ENCODE data around the gene AP2B1. TPM values are rescaled to one million over a fixed set of nuclear protein-coding genes. Genes with fewer than 3 reads are reported as not detected.

AP2B1 gene
- total RNA-seq, 1 experiment from 2014 or later = 217 TPM

GRCh38 chr17:35540589-35541404 lies 46.3 kb upstream of the AP2B1 start:
- no peak overlapping the region for H2BK120ac ChIP-seq (ENCODE audit: low read depth, low read length, poor library complexity, severe bottlenecking)
- no CpG with 5 or more reads among the region's 8 CpGs for WGBS (ENCODE audit: extremely low coverage, insufficient read length, low lambda C conversion rate)
- H3K9me3 ChIP-seq (ENCODE audit: control insufficient read depth, low read depth, low read length) = no peaks in the 10 kb centered on the region
- H3K23ac ChIP-seq (ENCODE audit: insufficient read length, low read depth, low read length) = no peak overlapping the region
- H3K56ac ChIP-seq (ENCODE audit: insufficient read length, low read depth, low read length) = no peak overlapping the region
- no peak overlapping the region for H3K18ac ChIP-seq (ENCODE audit: insufficient read length, low read depth, low read length)
- no peak overlapping the region for H4K91ac ChIP-seq (ENCODE audit: insufficient read length, low read depth, low read length)
- H3K23me2 ChIP-seq (ENCODE audit: insufficient read length, low read depth, low read length, poor library complexity, severe bottlenecking) = no peaks in the 10 kb centered on the region
- H2BK12ac ChIP-seq (ENCODE audit: insufficient read length, low read depth, low read length) = no peak overlapping the region
- Mint-ChIP-seq H3K36me3 (ENCODE audit: insufficient read depth in 1 of 3, low read depth in 3 of 3) (no peaks in the 10 kb centered on the region), H3K4me3 (no peak overlapping the region), H3K9me3 (no peaks in the 10 kb centered on the region), H3K27ac (no peak overlapping the region), H3K27me3 (ENCODE audit: low read depth) (peaks cover 5% of the 10 kb centered on the region), H3K4me1 (no peaks in the 10 kb centered on the region)
- no peak overlapping the region for H3K9ac ChIP-seq (ENCODE audit: extremely low read depth, insufficient read length, low read length)
- H3K14ac ChIP-seq (ENCODE audit: insufficient read depth, low read length) = no peak overlapping the region
- no peak overlapping the region for H4K5ac ChIP-seq (ENCODE audit: insufficient read length, low read depth, low read length)
- no peak overlapping the region for H3K4ac ChIP-seq (ENCODE audit: low read depth, low read length)
- no peak overlapping the region for H3K27ac ChIP-seq (ENCODE audit: insufficient read length, low read depth, low read length)
- no peak overlapping the region for H3T11ph ChIP-seq (ENCODE audit: low read length)
- no peak overlapping the region for H3K4me2 ChIP-seq (ENCODE audit: insufficient read depth, insufficient read length, low read length)
- no peak for DNase-seq
- no peaks in the 10 kb centered on the region for H3K27me3 ChIP-seq (ENCODE audit: insufficient read depth, low read length)
- H3K79me2 ChIP-seq (ENCODE audit: insufficient read depth, low read length) = no peaks in the 10 kb centered on the region
- no peak overlapping the region for H2BK15ac ChIP-seq (ENCODE audit: low read depth, low read length)
- no peaks in the 10 kb centered on the region for H4K20me1 ChIP-seq (ENCODE audit: control insufficient read depth, insufficient read depth, insufficient read length)
- H3K4me1 ChIP-seq (ENCODE audit: insufficient read depth, low read length) = no peaks in the 10 kb centered on the region
- no peak overlapping the region for H2BK5ac ChIP-seq (ENCODE audit: insufficient read length, low read length)
- TF ChIP-seq CTCF (conservative IDR thresholded peaks at IDR 0.05) = no peak
- H2AFZ ChIP-seq (ENCODE audit: low read length) = no peak overlapping the region
- no peak overlapping the region for H2BK20ac ChIP-seq (ENCODE audit: low read depth, low read length, poor library complexity, severe bottlenecking)
- no peak overlapping the region for H2AK5ac ChIP-seq (ENCODE audit: insufficient read length, low read length)
- no peaks in the 10 kb centered on the region for H3K79me1 ChIP-seq (ENCODE audit: insufficient read depth, low read depth, low read length, poor library complexity, severe bottlenecking)
- no peak overlapping the region for H4K8ac ChIP-seq (replicated peaks; ENCODE audit: insufficient read length, low read depth, low read length)

All from H9 (cell line).